ENCODE data around the gene ZC2HC1B. TPM values are rescaled to one million over a fixed set of nuclear protein-coding genes. Genes with fewer than 3 reads are reported as not detected.

Gene ZC2HC1B
- total and polyA plus RNA-seq, 2 of the 8 experiments (the other 6 are each of a cell fraction or from before 2014, with no cell fraction given): not detected

DNA sequence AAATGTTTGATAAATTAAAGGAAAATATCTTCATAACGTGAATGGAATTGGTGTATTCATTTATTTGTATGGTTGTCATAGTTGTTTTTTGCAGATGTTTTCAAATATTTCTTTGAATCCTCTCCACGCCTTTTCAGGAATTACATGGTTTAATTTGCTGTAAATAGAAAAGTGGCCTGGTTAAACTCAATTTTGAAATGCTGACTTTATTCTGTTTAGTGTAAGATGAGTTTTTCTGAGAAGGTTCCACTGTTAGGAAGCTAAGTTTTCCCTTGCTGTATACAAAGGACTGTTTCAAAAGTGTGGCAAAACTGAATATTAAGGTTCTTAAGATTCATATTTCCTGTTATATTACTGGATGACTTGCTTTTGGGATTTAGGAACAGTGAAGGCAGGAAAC is 503 bp upstream of the ZC2HC1B start:
- Histone ChIP-seq H2AK5ac (ENCODE audit: low read depth, low read length) (no peak overlapping the region), H2AFZ (ENCODE audit: low read length) (no peak overlapping the region), H2BK120ac (replicated peaks; ENCODE audit: low read depth, low read length) (no peak overlapping the region), H3K27ac (ENCODE audit: low read depth, low read length) (no peak overlapping the region), H4K8ac (ENCODE audit: extremely low read depth, insufficient read depth, low read length) (no peak overlapping the region), H4K5ac (ENCODE audit: insufficient read length, low read depth, low read length) (no peak overlapping the region), H3K4ac (replicated peaks; ENCODE audit: insufficient read length, low read depth, low read length) (no peak overlapping the region), H3K4me1 (replicated peaks in 1 of 4; ENCODE audit: control insufficient read depth in 3 of 4, insufficient read depth in 4 of 4, low read length in 3 of 4) (no peaks in the 10 kb centered on the region), H3K14ac (ENCODE audit: insufficient read length) (no peak overlapping the region), H4K91ac (replicated peaks; ENCODE audit: insufficient read length, low read length) (no peak overlapping the region), H3K23me2 (ENCODE audit: low read depth, low read length) (no peaks in the 10 kb centered on the region), H3K4me3 (ENCODE audit: extremely low read depth in 1 of 4, insufficient read depth in 2 of 4, low read depth in 3 of 4, low read length in 4 of 4) (no peak overlapping the region), H3K56ac (replicated peaks; ENCODE audit: insufficient read length, low read depth, low read length) (no peak overlapping the region), H2BK15ac (ENCODE audit: low read length) (no peak overlapping the region), H3K23ac (ENCODE audit: insufficient read length) (no peak overlapping the region), H4K20me1 (replicated peaks in 1 of 2; ENCODE audit: control insufficient read depth in 1 of 2, insufficient read depth in 2 of 2, low read length in 2 of 2) (no peaks in the 10 kb centered on the region), H3K36me3 (ENCODE audit: control insufficient read depth in 2 of 4, insufficient read depth in 4 of 4, low read length in 3 of 4) (peaks cover 0 to 66% (median 25%) of the 10 kb centered on the region in 4 experiments; a peak in 7 of 8 replicates), H3K4me2 (ENCODE audit: insufficient read depth in 1 of 2, low read depth in 2 of 2, low read length in 2 of 2) (no peak overlapping the region), H3K9me3 (ENCODE audit: insufficient read depth in 2 of 2, low read depth in 1 of 2, low read length in 1 of 2) (no peaks in the 10 kb centered on the region; a peak in 1 of 4 replicates), H3K27me3 (replicated peaks in 1 of 4; ENCODE audit: control insufficient read depth in 3 of 4, extremely low read depth in 1 of 4, insufficient read depth in 3 of 4, low read length in 3 of 4) (no peaks in the 10 kb centered on the region), H3K79me1 (ENCODE audit: low read depth, low read length) (no peaks in the 10 kb centered on the region), H3K18ac (ENCODE audit: extremely low read depth, low read length) (no peak overlapping the region), H3K9ac (replicated peaks in 1 of 4; ENCODE audit: extremely low read depth in 1 of 4, low read depth in 3 of 4, low read length in 3 of 4) (no peak overlapping the region), H2BK20ac (ENCODE audit: low read length) (no peak overlapping the region), H2BK5ac (ENCODE audit: low read depth, low read length) (no peak overlapping the region), H3K79me2 (ENCODE audit: control insufficient read depth in 1 of 2, insufficient read depth in 2 of 2, low read length in 2 of 2) (no peaks in the 10 kb centered on the region), H2BK12ac (ENCODE audit: low read depth, low read length) (no peak overlapping the region)
- FAIRE-seq: no peak
- ChIA-PET POLR2A (ENCODE audit: partially characterized antibody) (interaction anchor here (0.7 to 4.8 kb wide), 4 partner anchors 10 to 319 kb away, joined by 3 to 20 read pairs (median 3); partner anchors contain the start of gene LTV1), CTCF (ENCODE audit: partially characterized antibody) (interaction anchor here (1.0 to 2.3 kb wide), 2 partner anchors 76 to 159 kb away, joined by 3 to 5 read pairs; no protein-coding TSS in a partner anchor)
- WGBS, 2 experiments (ENCODE audit: extremely low coverage in 1 of 2, insufficient coverage in 1 of 2, insufficient read length in 1 of 2, insufficient replicate concordance in 2 of 2, low coverage in 1 of 2, low lambda C conversion rate in 2 of 2, missing lambda C conversion rate in 1 of 2): 91% methylated on average over 2 of the region's 2 CpGs; no CpG with 5 or more reads in 1 of the 2 experiments
- no peak for DNase-seq (ENCODE audit: low read depth in 1 of 2, low spot score in 2 of 2)
- TF ChIP-seq POLR2AphosphoS5 (IDR thresholded peaks at IDR 0.05; ENCODE audit: low read depth, low read length) (no peak), RAD21 (IDR thresholded peaks at IDR 0.05 in 1 of 2, conservative IDR thresholded peaks at IDR 0.05 in 1 of 2; ENCODE audit: low read depth in 2 of 2, low read length in 2 of 2) (no peak), NANOG (IDR thresholded peaks at IDR 0.05; ENCODE audit: insufficient read depth, low read depth, low read length, poor library complexity, severe bottlenecking) (no peak), SIRT6 (IDR thresholded peaks at IDR 0.05; ENCODE audit: low read length) (no peak), TAF1 (IDR thresholded peaks at IDR 0.05; ENCODE audit: low read depth, low read length) (no peak), TCF12 (IDR thresholded peaks at IDR 0.05; ENCODE audit: low read depth, low read length) (no peak), CREB1 (IDR thresholded peaks at IDR 0.05) (no peak), SP1 (IDR thresholded peaks at IDR 0.05; ENCODE audit: low read depth, low read length) (no peak), KDM5A (IDR thresholded peaks at IDR 0.05; ENCODE audit: low read length) (no peak), SUZ12 (IDR thresholded peaks at IDR 0.05; ENCODE audit: low read length) (no peak), CHD1 (IDR thresholded peaks at IDR 0.05; ENCODE audit: low read depth, low read length) (no peak), RXRA (IDR thresholded peaks at IDR 0.05; ENCODE audit: insufficient read depth, low read depth, low read length) (no peak)
- TF ChIP-seq, protein P1, sequence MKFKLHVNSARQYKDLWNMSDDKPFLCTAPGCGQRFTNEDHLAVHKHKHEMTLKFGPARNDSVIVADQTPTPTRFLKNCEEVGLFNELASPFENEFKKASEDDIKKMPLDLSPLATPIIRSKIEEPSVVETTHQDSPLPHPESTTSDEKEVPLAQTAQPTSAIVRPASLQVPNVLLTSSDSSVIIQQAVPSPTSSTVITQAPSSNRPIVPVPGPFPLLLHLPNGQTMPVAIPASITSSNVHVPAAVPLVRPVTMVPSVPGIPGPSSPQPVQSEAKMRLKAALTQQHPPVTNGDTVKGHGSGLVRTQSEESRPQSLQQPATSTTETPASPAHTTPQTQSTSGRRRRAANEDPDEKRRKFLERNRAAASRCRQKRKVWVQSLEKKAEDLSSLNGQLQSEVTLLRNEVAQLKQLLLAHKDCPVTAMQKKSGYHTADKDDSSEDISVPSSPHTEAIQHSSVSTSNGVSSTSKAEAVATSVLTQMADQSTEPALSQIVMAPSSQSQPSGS (IDR thresholded peaks at IDR 0.05; ENCODE audit: low read length): no peak
